Measurements from ENCODE around the gene AUTS2.

The AUTS2 gene

DNA sequence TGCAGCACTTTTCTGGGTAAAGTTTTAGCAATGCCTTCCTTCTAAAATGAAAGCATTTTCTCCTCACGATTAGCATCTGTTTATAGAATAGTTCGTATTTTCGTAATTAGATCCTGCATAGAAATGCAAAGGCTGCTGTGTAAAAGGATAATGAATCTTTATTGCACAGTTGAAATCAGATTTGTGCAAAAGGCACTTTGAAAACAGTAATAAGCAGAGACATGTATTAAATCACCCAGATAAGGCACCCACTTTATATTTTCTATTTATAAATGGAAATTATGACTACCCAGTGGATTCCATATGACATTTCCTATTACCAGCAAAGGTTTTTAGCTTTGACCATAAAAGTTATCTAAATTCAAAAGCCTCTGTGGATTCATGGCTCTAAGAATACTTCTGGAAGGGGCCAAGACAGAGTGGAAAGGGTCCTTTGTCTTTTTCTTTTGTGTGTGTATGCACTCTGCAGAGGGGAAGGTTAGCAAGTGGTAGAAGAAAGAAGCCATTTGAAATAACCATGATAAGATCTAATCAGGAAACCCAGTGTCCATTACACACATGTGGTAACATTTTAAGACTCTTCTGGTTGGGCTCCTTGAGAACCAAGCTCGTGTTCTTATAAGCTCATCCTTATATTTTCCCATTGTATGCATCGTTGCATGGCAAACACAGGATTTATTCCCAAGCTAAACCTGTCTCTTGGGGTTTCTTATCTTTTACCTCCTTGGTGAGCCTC lies 612.1 kb downstream of the AUTS2 start:
- H3K9me3 ChIP-seq (ENCODE audit: control insufficient read depth, insufficient read depth, low read depth, low read length), result no peaks in the 10 kb centered on the region
- H3K4me3 ChIP-seq (ENCODE audit: low read depth, low read length), result no peak overlapping the region
- no peak overlapping the region for H3K9ac ChIP-seq (ENCODE audit: low read length)
- H3K36me3 ChIP-seq (ENCODE audit: control insufficient read depth, insufficient read depth, low read length), result no peaks in the 10 kb centered on the region
- H3K27ac ChIP-seq (ENCODE audit: low read depth, low read length), result no peak overlapping the region
- no peaks in the 10 kb centered on the region for H3K27me3 ChIP-seq (ENCODE audit: control insufficient read depth, insufficient read depth, low read length)
- H3K4me1 ChIP-seq (ENCODE audit: control insufficient read depth, insufficient read depth, low read length), result peaks cover 7% of the 10 kb centered on the region; the same call in 1 of the 2 replicates

DNA sequence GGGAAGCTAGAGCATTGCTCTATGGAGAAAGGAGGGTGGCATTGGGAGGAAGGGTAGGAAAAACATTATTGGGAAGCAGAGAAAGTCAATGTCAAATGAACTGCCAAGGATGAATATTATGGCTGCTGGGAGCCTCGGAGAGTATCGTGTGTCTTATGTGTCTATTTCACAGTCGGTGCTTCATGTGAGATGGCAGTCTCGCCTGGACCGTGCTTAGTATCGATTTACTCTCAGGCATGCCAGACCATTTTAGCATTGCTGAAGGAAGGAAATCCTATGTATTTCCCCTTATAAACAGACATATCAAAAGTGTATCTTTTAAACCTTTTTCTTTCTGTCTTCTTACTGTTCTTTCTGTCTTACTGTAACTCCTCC lies 612.6 kb downstream of the AUTS2 start:
- H3K27me3 ChIP-seq (ENCODE audit: control insufficient read depth, insufficient read depth, low read length), result no peaks in the 10 kb centered on the region
- H3K36me3 ChIP-seq (ENCODE audit: control insufficient read depth, insufficient read depth, low read length), result no peaks in the 10 kb centered on the region
- H3K4me3 ChIP-seq (ENCODE audit: low read depth, low read length), result no peak overlapping the region
- H3K9ac ChIP-seq (ENCODE audit: low read length), result no peak overlapping the region
- no peak overlapping the region for H3K27ac ChIP-seq (ENCODE audit: low read depth, low read length)
- H3K9me3 ChIP-seq (ENCODE audit: control insufficient read depth, insufficient read depth, low read depth, low read length), result no peaks in the 10 kb centered on the region
- peaks cover 7% of the 10 kb centered on the region; the same call in 1 of the 2 replicates for H3K4me1 ChIP-seq (ENCODE audit: control insufficient read depth, insufficient read depth, low read length)

- H3K4me3 ChIP-seq (ENCODE audit: low read depth, low read length), result no peak overlapping the region
- no peaks in the 10 kb centered on the region for H3K36me3 ChIP-seq (ENCODE audit: control insufficient read depth, insufficient read depth, low read length)
- no peaks in the 10 kb centered on the region for H3K9me3 ChIP-seq (ENCODE audit: control insufficient read depth, insufficient read depth, low read depth, low read length)
- no peaks in the 10 kb centered on the region for H3K27me3 ChIP-seq (ENCODE audit: control insufficient read depth, insufficient read depth, low read length)
- no peak overlapping the region for H3K9ac ChIP-seq (ENCODE audit: low read length)
- no peak overlapping the region for H3K27ac ChIP-seq (ENCODE audit: low read depth, low read length)
- H3K4me1 ChIP-seq (ENCODE audit: control insufficient read depth, insufficient read depth, low read length), result peaks cover 7% of the 10 kb centered on the region; the same call in 1 of the 2 replicates
Measured at GRCh38 chr7:70212281-70212680, 614.0 kb downstream of the AUTS2 start.

DNA sequence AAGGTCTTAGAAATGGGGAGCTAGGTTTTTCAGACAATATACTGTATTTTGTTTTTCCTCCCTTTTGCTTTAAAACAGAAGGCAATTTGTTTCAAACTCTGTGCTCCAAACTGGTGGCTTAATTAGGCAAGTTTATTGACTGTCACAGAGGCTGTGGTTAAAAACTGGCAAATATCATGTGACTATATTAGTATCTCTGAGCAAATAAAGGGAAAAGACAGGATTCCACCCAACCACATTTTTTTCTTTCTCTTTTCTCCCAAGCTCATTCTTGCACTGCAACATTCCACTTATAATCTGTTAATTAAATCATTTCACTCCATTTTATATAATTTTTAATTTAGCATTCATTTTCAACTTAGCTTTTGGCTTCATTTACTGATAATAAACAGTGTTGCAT lies 615.8 kb downstream of the AUTS2 start:
- H3K27ac ChIP-seq (ENCODE audit: low read depth, low read length), result no peak overlapping the region
- no peaks in the 10 kb centered on the region for H3K27me3 ChIP-seq (ENCODE audit: control insufficient read depth, insufficient read depth, low read length)
- H3K4me1 ChIP-seq (ENCODE audit: control insufficient read depth, insufficient read depth, low read length), result 0 out of 2 replicates have a peak, but pooled peaks cover under 1% of the 10 kb centered on the region

DNA sequence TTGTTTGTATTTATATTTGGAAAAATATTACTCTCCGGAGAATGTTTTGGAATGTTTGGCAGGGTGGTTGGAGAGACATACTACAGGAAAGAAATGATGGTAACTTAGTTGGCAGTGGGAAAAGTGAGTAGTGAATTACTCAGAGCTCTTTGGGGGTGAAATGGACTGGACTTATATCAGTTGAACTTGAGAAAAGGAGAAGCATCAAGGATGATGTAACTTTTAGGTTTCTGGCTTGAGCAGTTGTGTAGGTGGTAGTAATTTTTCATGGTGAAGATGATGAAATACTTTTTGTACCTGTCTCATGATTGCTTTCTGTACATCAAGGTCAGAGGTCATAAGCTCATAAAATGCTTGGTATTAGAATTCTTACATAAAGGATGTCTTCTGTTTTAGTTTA lies 617.2 kb downstream of the AUTS2 start:
- H3K27ac ChIP-seq (ENCODE audit: low read depth, low read length), result no peak overlapping the region
- no peaks in the 10 kb centered on the region for H3K4me1 ChIP-seq (ENCODE audit: control insufficient read depth, insufficient read depth, low read length)
- H3K9ac ChIP-seq (ENCODE audit: low read length), result no peak overlapping the region

More for the DNA sequence above, 615.8 kb downstream of the AUTS2 start:
- Histone ChIP-seq H3K9me3 (ENCODE audit: control insufficient read depth, insufficient read depth, low read depth, low read length) (no peaks in the 10 kb centered on the region), H3K36me3 (ENCODE audit: control insufficient read depth, insufficient read depth, low read length) (no peaks in the 10 kb centered on the region), H3K9ac (ENCODE audit: low read length) (no peak overlapping the region), H3K4me3 (ENCODE audit: low read depth, low read length) (no peak overlapping the region)

GRCh38 chr7:70217571-70217970 lies 619.3 kb downstream of the AUTS2 start:
- no peaks in the 10 kb centered on the region for H3K9me3 ChIP-seq (ENCODE audit: control insufficient read depth, insufficient read depth, low read depth, low read length)
- no peak overlapping the region for H3K4me3 ChIP-seq (ENCODE audit: low read depth, low read length)
- H3K9ac ChIP-seq (ENCODE audit: low read length), result no peak overlapping the region
- H3K4me1 ChIP-seq (ENCODE audit: control insufficient read depth, insufficient read depth, low read length), result no peaks in the 10 kb centered on the region
- H3K36me3 ChIP-seq (ENCODE audit: control insufficient read depth, insufficient read depth, low read length), result no peaks in the 10 kb centered on the region
- H3K27ac ChIP-seq (ENCODE audit: low read depth, low read length), result no peak overlapping the region
- H3K27me3 ChIP-seq (ENCODE audit: control insufficient read depth, insufficient read depth, low read length), result no peaks in the 10 kb centered on the region

More for the DNA sequence above, 617.2 kb downstream of the AUTS2 start:
- no peak overlapping the region for H3K4me3 ChIP-seq (ENCODE audit: low read depth, low read length)
- H3K9me3 ChIP-seq (ENCODE audit: control insufficient read depth, insufficient read depth, low read depth, low read length), result no peaks in the 10 kb centered on the region
- no peaks in the 10 kb centered on the region for H3K36me3 ChIP-seq (ENCODE audit: control insufficient read depth, insufficient read depth, low read length)
- H3K27me3 ChIP-seq (ENCODE audit: control insufficient read depth, insufficient read depth, low read length), result no peaks in the 10 kb centered on the region

DNA sequence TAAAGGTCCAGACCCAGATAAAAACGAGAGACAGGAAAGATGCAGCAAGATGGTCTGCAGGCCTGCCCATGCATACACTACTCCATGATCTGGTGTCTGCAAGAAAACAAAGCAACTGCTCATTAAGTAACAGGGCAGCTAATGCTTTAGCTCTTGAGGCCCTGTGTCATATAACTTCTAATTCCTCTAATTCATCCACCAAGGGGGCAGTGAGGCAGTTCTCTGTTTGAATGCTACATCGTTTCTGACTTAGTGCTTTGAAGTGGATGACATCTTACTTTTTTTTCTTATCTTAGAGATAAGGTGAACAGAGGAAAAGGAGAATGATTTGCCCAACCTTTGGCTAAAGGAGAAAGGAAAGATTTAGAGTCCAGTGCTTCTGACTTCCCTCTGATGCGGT lies 619.7 kb downstream of the AUTS2 start:
- no peak overlapping the region for H3K27ac ChIP-seq (ENCODE audit: low read depth, low read length)
- no peak overlapping the region for H3K4me3 ChIP-seq (ENCODE audit: low read depth, low read length)
- H3K9ac ChIP-seq (ENCODE audit: low read length), result no peak overlapping the region
- no peaks in the 10 kb centered on the region for H3K36me3 ChIP-seq (ENCODE audit: control insufficient read depth, insufficient read depth, low read length)
- no peaks in the 10 kb centered on the region for H3K27me3 ChIP-seq (ENCODE audit: control insufficient read depth, insufficient read depth, low read length)
- no peaks in the 10 kb centered on the region for H3K9me3 ChIP-seq (ENCODE audit: control insufficient read depth, insufficient read depth, low read depth, low read length)
- no peaks in the 10 kb centered on the region for H3K4me1 ChIP-seq (ENCODE audit: control insufficient read depth, insufficient read depth, low read length)

DNA sequence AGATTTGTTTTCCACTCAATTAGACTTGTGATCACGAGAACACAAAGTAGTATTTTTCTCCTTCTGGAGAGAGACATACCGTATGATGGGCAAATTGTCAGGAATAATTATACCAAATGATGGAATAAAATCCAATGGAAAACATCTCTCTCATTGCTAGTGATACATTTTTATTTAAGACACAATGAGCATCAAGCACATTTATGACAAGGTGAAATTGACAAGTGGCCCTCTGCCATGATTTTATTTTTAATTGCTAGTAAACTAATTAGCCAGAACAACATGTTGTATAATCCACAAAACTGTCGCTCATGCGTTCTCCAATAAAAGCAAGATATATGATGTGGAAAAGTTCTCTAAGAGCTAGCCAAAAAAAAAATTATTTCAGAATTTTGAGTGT lies 620.8 kb downstream of the AUTS2 start:
- Histone ChIP-seq H3K9ac (ENCODE audit: low read length) (no peak overlapping the region), H3K27ac (ENCODE audit: low read depth, low read length) (no peak overlapping the region), H3K4me1 (ENCODE audit: control insufficient read depth, insufficient read depth, low read length) (no peaks in the 10 kb centered on the region), H3K9me3 (ENCODE audit: control insufficient read depth, insufficient read depth, low read depth, low read length) (no peaks in the 10 kb centered on the region), H3K4me3 (ENCODE audit: low read depth, low read length) (no peak overlapping the region), H3K27me3 (ENCODE audit: control insufficient read depth, insufficient read depth, low read length) (no peaks in the 10 kb centered on the region), H3K36me3 (ENCODE audit: control insufficient read depth, insufficient read depth, low read length) (no peaks in the 10 kb centered on the region)

DNA sequence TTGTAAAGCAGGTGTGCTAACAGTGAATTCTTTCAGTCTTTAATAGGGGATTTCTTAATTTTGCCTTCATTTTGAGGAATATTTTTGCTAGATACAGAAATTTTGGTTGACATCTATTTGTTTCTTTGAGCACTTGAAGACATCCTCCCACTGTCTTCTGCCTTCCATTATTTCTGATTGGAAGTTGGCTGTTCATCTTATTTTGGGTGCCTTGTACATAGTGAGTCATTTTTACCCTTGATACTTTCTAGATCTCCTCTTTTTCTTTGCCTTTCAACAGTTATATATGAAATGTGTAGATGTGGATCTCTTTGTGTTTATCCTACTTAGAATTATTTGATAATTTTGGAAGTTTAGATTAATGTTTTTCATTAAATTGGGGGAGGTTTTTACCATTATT lies 631.0 kb downstream of the AUTS2 start:
- no peak overlapping the region for H3K9ac ChIP-seq (ENCODE audit: low read length)
- no peaks in the 10 kb centered on the region for H3K36me3 ChIP-seq (ENCODE audit: control insufficient read depth, insufficient read depth, low read length)
- no peaks in the 10 kb centered on the region for H3K27me3 ChIP-seq (ENCODE audit: control insufficient read depth, insufficient read depth, low read length)
- no peak overlapping the region for H3K27ac ChIP-seq (ENCODE audit: low read depth, low read length)
- H3K4me3 ChIP-seq (ENCODE audit: low read depth, low read length), result no peak overlapping the region
- H3K9me3 ChIP-seq (ENCODE audit: control insufficient read depth, insufficient read depth, low read depth, low read length), result peaks cover 25% of the 10 kb centered on the region
- no peaks in the 10 kb centered on the region for H3K4me1 ChIP-seq (ENCODE audit: control insufficient read depth, insufficient read depth, low read length)

DNA sequence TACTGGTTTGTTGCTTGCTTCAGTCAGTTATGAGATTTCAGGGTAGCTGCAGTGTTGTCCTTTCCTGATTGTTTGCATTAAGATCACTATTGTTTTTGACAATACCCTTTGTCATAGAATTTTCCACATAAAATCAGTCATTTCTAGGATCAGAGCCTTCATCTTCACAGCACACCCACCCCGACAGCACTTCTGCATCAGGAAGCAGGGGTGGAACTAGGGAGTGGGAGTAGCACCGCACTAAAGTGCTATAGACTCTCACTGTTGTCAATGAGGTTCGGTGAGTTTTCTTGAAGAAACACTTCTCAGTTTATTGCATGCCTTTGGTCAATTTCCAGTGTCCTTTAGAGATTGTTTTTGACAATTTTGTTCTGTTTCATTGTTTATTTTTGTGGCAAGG lies 632.5 kb downstream of the AUTS2 start:
- no peaks in the 10 kb centered on the region for H3K36me3 ChIP-seq (ENCODE audit: control insufficient read depth, insufficient read depth, low read length)
- no peak overlapping the region for H3K9ac ChIP-seq (ENCODE audit: low read length)
- H3K27me3 ChIP-seq (ENCODE audit: control insufficient read depth, insufficient read depth, low read length), result no peaks in the 10 kb centered on the region
- peaks cover 25% of the 10 kb centered on the region for H3K9me3 ChIP-seq (ENCODE audit: control insufficient read depth, insufficient read depth, low read depth, low read length)
- H3K4me3 ChIP-seq (ENCODE audit: low read depth, low read length), result no peak overlapping the region
- H3K27ac ChIP-seq (ENCODE audit: low read depth, low read length), result no peak overlapping the region
- H3K4me1 ChIP-seq (ENCODE audit: control insufficient read depth, insufficient read depth, low read length), result no peaks in the 10 kb centered on the region

- Histone ChIP-seq H3K4me1 (ENCODE audit: control insufficient read depth, insufficient read depth, low read length) (no peaks in the 10 kb centered on the region), H3K36me3 (ENCODE audit: control insufficient read depth, insufficient read depth, low read length) (no peaks in the 10 kb centered on the region), H3K27ac (ENCODE audit: low read depth, low read length) (no peak overlapping the region), H3K9ac (ENCODE audit: low read length) (no peak overlapping the region), H3K9me3 (ENCODE audit: control insufficient read depth, insufficient read depth, low read depth, low read length) (peaks cover 21% of the 10 kb centered on the region), H3K27me3 (ENCODE audit: control insufficient read depth, insufficient read depth, low read length) (no peaks in the 10 kb centered on the region), H3K4me3 (ENCODE audit: low read depth, low read length) (no peak overlapping the region)
Measured at GRCh38 chr7:70233776-70234175, 635.5 kb downstream of the AUTS2 start.
